HG03439 (cell line): Measurements from ENCODE around the gene CCDC185.

ENCODE experiments used
- ATAC-seq: cut with Tn5 transposase; IDR thresholded peaks from one replicate; pipeline ENCODE4 v1.9.1; 2021; ENCODE audit warnings: mild to moderate bottlenecking, moderate library complexity; ENCODE audit not compliant: unreplicated experiment

CCDC185 gene

GRCh38 chr1:223393275-223394214, at the start of gene CCDC185:
TSS of gene CCDC185 (plus strand) at chr1:223393415. CDS start at chr1:223393476, 61 bp downstream.
- ATAC-seq: no peak

- ATAC-seq: no peak
These were observed 49.5 kb upstream of the CCDC185 start for GRCh38 chr1:223343692-223344091.

- ATAC-seq: no peak
These were observed 48.7 kb upstream of the CCDC185 start for GRCh38 chr1:223344491-223344890.

GRCh38 chr1:223345720-223346119, 47.5 kb upstream of the CCDC185 start:
- no peak for ATAC-seq

- ATAC-seq: no peak
These were observed 46.9 kb upstream of the CCDC185 start for GRCh38 chr1:223346311-223346710.

- no peak for ATAC-seq
These were observed 45.6 kb upstream of the CCDC185 start for GRCh38 chr1:223347583-223347982.

- no peak for ATAC-seq
These were observed 44.8 kb upstream of the CCDC185 start for GRCh38 chr1:223348439-223348838.

- no peak for ATAC-seq
These were observed 44.0 kb upstream of the CCDC185 start for GRCh38 chr1:223349241-223349640.

- ATAC-seq: no peak
These were observed 42.8 kb upstream of the CCDC185 start for GRCh38 chr1:223350361-223350908.

GRCh38 chr1:223352944-223353343, 40.3 kb upstream of the CCDC185 start:
- ATAC-seq: no peak

GRCh38 chr1:223353939-223354338, 39.3 kb upstream of the CCDC185 start:
- ATAC-seq: no peak

GRCh38 chr1:223355699-223356098, 37.5 kb upstream of the CCDC185 start:
- no peak for ATAC-seq

GRCh38 chr1:223358826-223359225, 34.4 kb upstream of the CCDC185 start:
- ATAC-seq: no peak

GRCh38 chr1:223363057-223363855, 30.0 kb upstream of the CCDC185 start:
- no peak for ATAC-seq

GRCh38 chr1:223363856-223364684, 29.1 kb upstream of the CCDC185 start, which contains the start of gene SUSD4:
TSS of gene SUSD4 (minus strand) at chr1:223364176. CDS start at chr1:223363425, 751 bp downstream.
- ATAC-seq: no peak

- ATAC-seq: no peak
These were observed 28.4 kb upstream of the CCDC185 start for GRCh38 chr1:223364685-223365382.

- ATAC-seq: no peak
These were observed 19.1 kb upstream of the CCDC185 start for GRCh38 chr1:223374064-223374610.

- no peak for ATAC-seq
These were observed 14.5 kb upstream of the CCDC185 start for GRCh38 chr1:223378754-223379153.

- no peak for ATAC-seq
These were observed 7.2 kb upstream of the CCDC185 start for GRCh38 chr1:223386013-223386412.

- ATAC-seq: no peak
These were observed 2.6 kb upstream of the CCDC185 start for GRCh38 chr1:223390618-223391017.
